Astrocyte (in vitro differentiated cells and primary cell): ENCODE measurements around the gene NMU.

Experiments
- CTCF ChIP-seq: IDR thresholded peaks from 2 replicates; pipeline ENCODE4 v1.5.1; 2011; ENCODE audit warnings: low read depth, mild to moderate bottlenecking, inconsistent platforms, low read length, moderate library complexity; ENCODE audit not compliant: insufficient read depth
- EZH2 ChIP-seq: IDR thresholded peaks from 2 replicates; pipeline ENCODE4 v1.6.1; 2012; ENCODE audit warnings: mild to moderate bottlenecking, low read length, inconsistent platforms; ENCODE audit not compliant: insufficient read depth

GRCh38 chr4:55658657-55659056 lies 22.6 kb upstream of the NMU start:
- TF ChIP-seq EZH2 (no peak), CTCF (no peak)
